ENCODE data around the gene BCL2L11. TPM values are rescaled to one million over a fixed set of nuclear protein-coding genes. Genes with fewer than 3 reads are reported as not detected.

Gene BCL2L11
- total and polyA plus RNA-seq, 9 of the 15 experiments (the other 6 are each of a cell fraction or from before 2014, with no cell fraction given): 2.2 to 18.8 (median 5.0) TPM

DNA sequence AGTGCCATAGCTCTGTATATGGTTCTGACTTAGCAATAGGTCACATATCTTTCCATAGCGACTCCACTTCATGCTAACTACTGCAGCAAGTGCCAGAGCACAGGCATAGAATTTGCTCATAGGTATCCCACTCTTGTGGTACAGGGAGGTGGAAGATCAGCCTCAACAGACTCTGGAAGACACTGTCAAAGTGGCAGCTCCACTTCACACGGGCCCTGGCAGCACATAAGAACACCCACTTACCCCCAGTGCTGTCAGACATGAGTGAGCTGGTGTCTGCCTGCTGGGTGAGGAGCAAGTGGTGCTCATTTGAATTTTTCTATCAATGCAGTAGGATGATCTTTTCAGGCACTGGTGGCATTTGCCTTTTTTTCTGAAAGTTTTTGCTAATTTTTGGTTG lies 48.6 kb downstream of the BCL2L11 start (continued):
- TF ChIP-seq EP400 (IDR thresholded peaks at IDR 0.05): no peak
- no peak for TF ChIP-seq HMG20A (CRISPR knock-in tag; conservative IDR thresholded peaks at IDR 0.05)
- TF ChIP-seq DIDO1 (tag; IDR thresholded peaks at IDR 0.05; ENCODE audit: low read depth): no peak
- TF ChIP-seq FOXK2 (conservative IDR thresholded peaks at IDR 0.05 in 1 of 2, IDR thresholded peaks at IDR 0.05 in 1 of 2; ENCODE audit: low read depth in 2 of 2): no peak
- TF ChIP-seq PCBP1 (IDR thresholded peaks at IDR 0.05; ENCODE audit: low read depth, low read length, poor library complexity, severe bottlenecking): no peak
- TF ChIP-seq, protein P1, sequence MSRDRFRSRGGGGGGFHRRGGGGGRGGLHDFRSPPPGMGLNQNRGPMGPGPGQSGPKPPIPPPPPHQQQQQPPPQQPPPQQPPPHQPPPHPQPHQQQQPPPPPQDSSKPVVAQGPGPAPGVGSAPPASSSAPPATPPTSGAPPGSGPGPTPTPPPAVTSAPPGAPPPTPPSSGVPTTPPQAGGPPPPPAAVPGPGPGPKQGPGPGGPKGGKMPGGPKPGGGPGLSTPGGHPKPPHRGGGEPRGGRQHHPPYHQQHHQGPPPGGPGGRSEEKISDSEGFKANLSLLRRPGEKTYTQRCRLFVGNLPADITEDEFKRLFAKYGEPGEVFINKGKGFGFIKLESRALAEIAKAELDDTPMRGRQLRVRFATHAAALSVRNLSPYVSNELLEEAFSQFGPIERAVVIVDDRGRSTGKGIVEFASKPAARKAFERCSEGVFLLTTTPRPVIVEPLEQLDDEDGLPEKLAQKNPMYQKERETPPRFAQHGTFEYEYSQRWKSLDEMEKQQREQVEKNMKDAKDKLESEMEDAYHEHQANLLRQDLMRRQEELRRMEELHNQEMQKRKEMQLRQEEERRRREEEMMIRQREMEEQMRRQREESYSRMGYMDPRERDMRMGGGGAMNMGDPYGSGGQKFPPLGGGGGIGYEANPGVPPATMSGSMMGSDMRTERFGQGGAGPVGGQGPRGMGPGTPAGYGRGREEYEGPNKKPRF (IDR thresholded peaks at IDR 0.05; ENCODE audit: low read depth, low read length): no peak
- TF ChIP-seq CREBBP (IDR thresholded peaks at IDR 0.05; ENCODE audit: low read depth, low read length): no peak

DNA sequence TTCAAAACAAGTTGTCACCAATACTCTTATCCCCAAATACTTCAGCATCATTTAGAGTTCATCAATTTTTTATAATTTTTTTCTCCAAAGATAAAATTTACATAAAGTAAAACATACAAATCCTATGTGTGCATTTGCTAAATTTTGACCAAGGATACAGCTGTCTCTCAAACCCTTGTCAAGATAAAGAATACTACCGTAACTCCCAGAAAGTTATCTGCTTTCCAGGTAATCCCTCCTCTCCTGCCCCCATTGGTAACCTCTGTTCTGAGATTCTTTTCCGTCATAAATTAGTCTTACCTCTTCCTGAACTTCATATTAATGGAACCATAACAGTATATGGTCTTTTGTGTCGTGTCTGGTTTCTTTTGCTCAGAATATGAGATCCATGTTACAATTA lies 49.2 kb downstream of the BCL2L11 start:
- ATAC-seq (no peak), FAIRE-seq (no peak), DNase-seq (ENCODE audit: extremely low read depth in 1 of 4, low spot score in 3 of 4) (no peak)
- no peaks in the 10 kb centered on the region for H3K9me3 ChIP-seq (replicated peaks; ENCODE audit: control insufficient read depth, insufficient read depth, low read depth, low read length)
- peaks cover 15% of the 10 kb centered on the region for H3K36me3 ChIP-seq (ENCODE audit: control insufficient read depth, insufficient read depth, low read length)
- no peak overlapping the region for H3K9ac ChIP-seq (ENCODE audit: insufficient read depth in 1 of 2, low read depth in 2 of 2, low read length in 2 of 2)
- no peaks in the 10 kb centered on the region for H3K9me1 ChIP-seq (ENCODE audit: control insufficient read depth, insufficient read depth, low read length)
- BruUV-seq (replicated peaks): no TSS peak
- in situ Hi-C loops (cut with MboI) (no loop called here), intact Hi-C loops (cut with micrococcal nuclease) (no loop called here)
- no peak overlapping the region for H3K4me3 ChIP-seq
- TF ChIP-seq, protein P2, sequence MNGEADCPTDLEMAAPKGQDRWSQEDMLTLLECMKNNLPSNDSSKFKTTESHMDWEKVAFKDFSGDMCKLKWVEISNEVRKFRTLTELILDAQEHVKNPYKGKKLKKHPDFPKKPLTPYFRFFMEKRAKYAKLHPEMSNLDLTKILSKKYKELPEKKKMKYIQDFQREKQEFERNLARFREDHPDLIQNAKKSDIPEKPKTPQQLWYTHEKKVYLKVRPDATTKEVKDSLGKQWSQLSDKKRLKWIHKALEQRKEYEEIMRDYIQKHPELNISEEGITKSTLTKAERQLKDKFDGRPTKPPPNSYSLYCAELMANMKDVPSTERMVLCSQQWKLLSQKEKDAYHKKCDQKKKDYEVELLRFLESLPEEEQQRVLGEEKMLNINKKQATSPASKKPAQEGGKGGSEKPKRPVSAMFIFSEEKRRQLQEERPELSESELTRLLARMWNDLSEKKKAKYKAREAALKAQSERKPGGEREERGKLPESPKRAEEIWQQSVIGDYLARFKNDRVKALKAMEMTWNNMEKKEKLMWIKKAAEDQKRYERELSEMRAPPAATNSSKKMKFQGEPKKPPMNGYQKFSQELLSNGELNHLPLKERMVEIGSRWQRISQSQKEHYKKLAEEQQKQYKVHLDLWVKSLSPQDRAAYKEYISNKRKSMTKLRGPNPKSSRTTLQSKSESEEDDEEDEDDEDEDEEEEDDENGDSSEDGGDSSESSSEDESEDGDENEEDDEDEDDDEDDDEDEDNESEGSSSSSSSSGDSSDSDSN (IDR thresholded peaks at IDR 0.05; ENCODE audit: borderline replicate concordance in 1 of 2, low read depth in 2 of 2, low read length in 2 of 2): no peak
- TF ChIP-seq MEIS2 (IDR thresholded peaks at IDR 0.05; ENCODE audit: partially characterized antibody) (peak; percentile 44), RCOR1 (IDR thresholded peaks at IDR 0.05; ENCODE audit: borderline replicate concordance in 1 of 2, low read depth in 2 of 2, low read length in 2 of 2) (peak in 1 of 2 experiments; percentile 68; a peak in 2 of 4 replicates), STAT5A (IDR thresholded peaks at IDR 0.05; ENCODE audit: borderline replicate concordance, low read length) (0 out of 2 replicates have a peak, but pooled peaks have one; percentile 26), KDM1A (IDR thresholded peaks at IDR 0.05) (peak; percentile 62 to 66; a peak in 3 of 4 replicates), GTF2E2 (tag; IDR thresholded peaks at IDR 0.05) (no peak)
- TF ChIP-seq, protein P3, sequence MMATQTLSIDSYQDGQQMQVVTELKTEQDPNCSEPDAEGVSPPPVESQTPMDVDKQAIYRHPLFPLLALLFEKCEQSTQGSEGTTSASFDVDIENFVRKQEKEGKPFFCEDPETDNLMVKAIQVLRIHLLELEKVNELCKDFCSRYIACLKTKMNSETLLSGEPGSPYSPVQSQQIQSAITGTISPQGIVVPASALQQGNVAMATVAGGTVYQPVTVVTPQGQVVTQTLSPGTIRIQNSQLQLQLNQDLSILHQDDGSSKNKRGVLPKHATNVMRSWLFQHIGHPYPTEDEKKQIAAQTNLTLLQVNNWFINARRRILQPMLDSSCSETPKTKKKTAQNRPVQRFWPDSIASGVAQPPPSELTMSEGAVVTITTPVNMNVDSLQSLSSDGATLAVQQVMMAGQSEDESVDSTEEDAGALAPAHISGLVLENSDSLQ (IDR thresholded peaks at IDR 0.05): peak; percentile 57
- no peaks in the 10 kb centered on the region for H3K79me2 ChIP-seq (ENCODE audit: control insufficient read depth, insufficient read depth, low read length)
- WGBS (ENCODE audit: insufficient coverage, low coverage, missing lambda C conversion rate): 9% methylated on average over 3 of the region's 3 CpGs
- no peak overlapping the region for H2AFZ ChIP-seq (ENCODE audit: low read depth, low read length)
- peaks cover 0 to 18% of the 10 kb centered on the region in 2 experiments; a peak in 2 of 5 replicates for H3K27me3 ChIP-seq (ENCODE audit: control insufficient read depth in 2 of 2, insufficient read depth in 2 of 2, low read length in 2 of 2)
- H3K4me1 ChIP-seq (replicated peaks in 1 of 2; ENCODE audit: control insufficient read depth in 2 of 2, insufficient read depth in 2 of 2, low read length in 2 of 2): peaks cover 21 to 26% of the 10 kb centered on the region in 2 experiments
- no peak overlapping the region for H3K4me2 ChIP-seq (ENCODE audit: insufficient read depth, low read length)
- ChIA-PET CTCF (ENCODE audit: low intra/inter-chr PET ratio) (no interaction called here), POLR2A (interaction anchor here (1.1 to 3.1 kb wide), 3 partner anchors 9 to 13 kb away, joined by 3 to 23 read pairs (median 5); no protein-coding TSS in a partner anchor)
- no peaks in the 10 kb centered on the region; the same call in 1 of the 2 replicates for H4K20me1 ChIP-seq (replicated peaks; ENCODE audit: control insufficient read depth, insufficient read depth, low read length)
- no peak overlapping the region for H3K27ac ChIP-seq (ENCODE audit: extremely low read depth, low read depth, low read length)
